Stimulated activated naive CD8-positive, alpha-beta T cell treated with anti-CD3 and anti-CD28 coated beads, Interleukin-15, Interleukin-2, amounts not matched to agents 100 U/mL and 50 U/mL, for 24 hours (primary cell): Measurements from ENCODE around the gene PAFAH2.
A peak's percentile ranks its signal among the peaks of the same experiment; 100 is the strongest.
"Not testable (repeated sequence)": the region's sequence is repeated elsewhere in the genome, so short reads cannot be mapped to it uniquely, and the experiment has no call there.

ENCODE experiments used
- ATAC-seq: fragments of 150-1000 bp; cut with Tn5 transposase; one replicate; pipeline ENCODE4 v1.10.0; 2021
- DNase-seq: peaks from one replicate; pipeline ENCODE4 v3.0.0; 2021

Gene PAFAH2

DNA sequence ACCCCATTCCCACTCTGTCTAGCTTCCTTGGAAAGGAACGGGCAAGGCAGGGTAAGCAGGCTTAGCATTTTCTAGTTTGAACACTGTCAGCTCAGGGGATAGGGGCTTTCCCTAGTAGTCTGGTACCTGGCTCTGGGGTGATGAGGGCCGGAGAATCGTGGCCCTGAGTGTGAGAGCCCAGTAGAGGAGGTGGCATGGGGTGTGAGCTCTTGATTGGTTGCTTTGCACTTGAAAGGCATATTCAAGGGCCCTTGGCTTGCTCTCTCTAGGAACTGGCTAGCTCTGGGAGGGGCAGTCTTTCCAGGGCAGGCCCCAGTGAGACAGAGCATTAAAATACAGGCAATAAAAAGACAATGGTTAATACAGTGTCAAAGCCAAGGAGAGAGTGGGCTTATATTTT, 13.0 kb upstream of the PAFAH2 start:
- ATAC-seq, result no peak
- no peak for DNase-seq

DNA sequence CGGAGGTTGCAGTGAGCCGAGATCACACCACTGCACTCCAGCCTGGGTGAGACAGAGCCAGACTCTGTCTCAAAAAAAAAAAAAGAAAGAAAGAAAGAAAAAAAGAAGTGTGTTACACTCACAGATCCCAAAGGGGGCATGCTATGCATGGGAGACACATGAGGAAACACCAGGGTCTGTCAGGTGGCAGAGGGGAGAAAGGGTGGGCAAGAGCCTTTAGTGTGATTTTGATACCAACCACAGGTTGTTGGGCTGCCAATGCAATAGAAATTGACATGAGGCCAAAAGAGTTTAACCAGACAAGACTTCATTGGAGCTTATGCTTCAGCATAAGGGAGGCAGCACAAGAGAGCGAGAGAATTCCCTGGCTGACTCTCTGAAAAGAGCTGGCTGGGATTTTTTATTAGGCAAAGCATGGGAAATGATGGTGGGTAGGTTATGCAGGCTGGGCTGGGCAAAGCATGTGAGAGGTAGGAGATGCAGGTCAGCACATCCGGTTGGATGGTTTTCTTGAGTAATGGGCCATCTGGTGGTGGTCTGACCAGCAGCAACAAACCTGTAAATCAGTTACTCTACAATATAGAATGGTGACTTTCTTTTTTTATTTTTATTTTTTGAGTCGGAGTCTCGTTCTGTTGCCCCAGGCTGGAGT, 12.1 kb upstream of the PAFAH2 start:
- no peak for DNase-seq
- ATAC-seq, result no peak

DNA sequence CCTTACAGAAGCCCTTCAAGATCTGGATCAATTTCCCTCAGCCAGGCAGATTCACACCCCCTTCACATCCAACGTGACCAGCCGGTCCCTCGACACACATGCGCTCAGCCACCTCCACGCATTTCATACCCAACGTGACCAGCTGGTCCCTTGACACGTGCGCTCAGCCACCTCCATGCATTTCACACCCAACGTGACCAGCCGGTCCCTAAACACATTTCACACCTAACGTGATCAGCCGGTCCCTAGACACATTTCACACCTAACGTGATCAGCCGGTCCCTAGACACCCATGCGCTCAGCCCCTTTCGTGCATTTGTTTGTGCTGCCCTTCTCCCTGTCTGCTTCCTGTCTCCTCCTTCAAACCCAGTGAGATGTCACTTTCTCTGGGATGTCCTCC, 8.8 kb upstream of the PAFAH2 start:
- DNase-seq (no peak), ATAC-seq (no peak)

DNA sequence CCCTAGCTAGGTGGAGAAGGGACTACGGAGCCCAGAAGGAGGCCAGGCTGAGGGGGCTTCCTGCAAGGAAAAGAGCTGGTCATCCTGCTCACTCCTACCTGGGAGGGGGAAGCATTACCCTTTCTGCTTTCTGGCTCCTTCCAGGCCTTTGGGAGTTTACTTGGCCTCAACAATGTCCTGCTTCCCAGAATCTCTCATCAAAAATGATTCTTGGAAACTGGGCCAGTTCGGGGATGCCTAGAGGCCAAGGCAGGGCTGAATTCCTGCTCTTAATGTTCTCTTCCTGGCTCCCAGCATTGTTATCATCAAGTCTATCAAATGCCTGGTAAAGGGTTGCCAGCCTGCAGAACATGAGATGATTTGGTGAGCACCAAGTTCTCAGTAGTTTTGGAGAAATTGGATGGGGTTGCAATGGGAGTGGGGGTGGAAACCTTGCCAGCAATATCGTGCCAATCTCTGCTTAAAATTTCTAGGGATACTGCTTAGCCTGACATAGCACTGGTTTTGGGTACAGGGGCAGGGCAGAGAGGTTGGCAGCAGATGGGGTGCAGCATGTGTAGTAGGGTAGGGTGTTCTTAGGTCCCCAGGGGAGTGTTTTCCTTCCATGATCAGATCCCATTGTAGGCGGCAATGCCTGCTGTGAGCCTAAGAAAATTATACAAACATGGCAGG, 7.7 kb upstream of the PAFAH2 start:
- DNase-seq (no peak), ATAC-seq (no peak)

DNA sequence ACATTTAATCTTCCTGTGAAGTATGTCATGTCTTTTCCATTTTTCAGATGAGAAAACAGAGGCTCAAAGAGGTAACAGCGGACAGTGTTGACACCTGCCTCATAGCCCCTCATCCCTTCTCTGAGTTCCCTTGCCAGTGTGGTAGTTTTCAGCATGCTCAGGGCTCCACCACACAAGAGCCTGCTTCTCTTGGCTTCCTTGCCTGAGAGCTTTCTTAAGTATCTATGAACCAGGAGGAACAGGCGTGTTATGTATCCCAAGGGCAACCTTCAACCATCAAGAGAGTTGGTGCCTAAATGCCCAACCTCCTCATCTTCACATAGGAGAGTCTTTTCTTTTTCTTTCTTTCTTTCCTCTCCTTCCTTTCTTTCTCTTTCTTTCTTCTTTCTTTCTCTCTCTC, 5.9 kb upstream of the PAFAH2 start:
- DNase-seq (no peak), ATAC-seq (no peak)

DNA sequence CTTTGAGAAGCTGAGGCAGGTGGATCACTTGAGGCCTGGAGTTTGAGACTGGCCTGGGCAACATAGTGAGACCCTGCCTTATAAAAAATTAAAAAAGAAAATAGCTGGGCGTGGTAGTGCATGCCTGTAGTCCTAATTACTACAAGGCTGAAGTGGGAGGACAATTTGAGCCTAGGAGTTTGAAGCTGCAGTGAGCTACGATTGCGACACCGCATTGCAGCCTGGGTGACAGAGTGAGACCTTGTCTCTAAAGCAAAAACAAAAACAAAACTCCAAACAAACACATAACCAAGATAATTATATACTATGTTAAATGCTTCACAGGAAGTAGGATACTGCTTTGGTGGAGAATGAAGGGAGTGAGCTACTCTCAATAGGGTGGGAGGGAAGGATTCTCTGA, 5.4 kb upstream of the PAFAH2 start:
- no peak for ATAC-seq
- DNase-seq, result no peak

DNA sequence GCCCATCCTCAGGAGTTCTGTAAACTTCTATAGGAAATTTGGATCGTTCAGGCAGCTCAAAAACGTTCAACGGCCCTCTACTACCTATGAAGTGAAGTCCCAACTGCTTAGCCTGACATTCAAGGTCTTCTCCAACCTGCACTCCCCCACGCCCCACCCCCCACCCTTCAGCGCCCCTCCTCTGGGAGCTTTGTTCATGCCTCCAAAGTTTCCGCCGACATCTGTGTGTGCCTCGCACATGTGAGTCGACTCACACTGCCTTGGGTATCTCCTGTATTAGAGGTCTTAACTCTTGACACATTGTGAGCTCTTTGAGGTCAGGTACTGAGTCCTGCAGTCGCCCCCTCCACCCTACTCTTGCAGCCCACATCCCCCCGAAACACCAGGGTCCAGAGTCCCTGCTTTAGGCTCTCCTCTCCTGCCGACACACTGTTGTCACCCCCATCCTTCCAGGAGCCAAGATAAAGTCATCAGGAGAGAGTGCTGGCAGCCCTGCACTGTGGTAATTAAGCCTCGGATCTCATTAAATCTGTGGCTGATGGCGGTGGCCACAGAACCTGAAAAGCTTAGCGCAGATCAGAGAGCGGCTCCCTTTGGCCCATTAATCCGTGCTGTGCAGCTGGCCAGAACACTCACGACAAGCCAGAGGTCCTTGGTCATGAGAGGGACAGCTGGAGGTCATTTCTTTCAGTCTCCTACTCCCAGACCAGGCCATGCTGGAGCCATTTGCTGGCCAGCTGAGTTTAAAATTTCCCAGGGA, 1.4 kb upstream of the PAFAH2 start:
- DNase-seq (no peak), ATAC-seq (no peak)

DNA sequence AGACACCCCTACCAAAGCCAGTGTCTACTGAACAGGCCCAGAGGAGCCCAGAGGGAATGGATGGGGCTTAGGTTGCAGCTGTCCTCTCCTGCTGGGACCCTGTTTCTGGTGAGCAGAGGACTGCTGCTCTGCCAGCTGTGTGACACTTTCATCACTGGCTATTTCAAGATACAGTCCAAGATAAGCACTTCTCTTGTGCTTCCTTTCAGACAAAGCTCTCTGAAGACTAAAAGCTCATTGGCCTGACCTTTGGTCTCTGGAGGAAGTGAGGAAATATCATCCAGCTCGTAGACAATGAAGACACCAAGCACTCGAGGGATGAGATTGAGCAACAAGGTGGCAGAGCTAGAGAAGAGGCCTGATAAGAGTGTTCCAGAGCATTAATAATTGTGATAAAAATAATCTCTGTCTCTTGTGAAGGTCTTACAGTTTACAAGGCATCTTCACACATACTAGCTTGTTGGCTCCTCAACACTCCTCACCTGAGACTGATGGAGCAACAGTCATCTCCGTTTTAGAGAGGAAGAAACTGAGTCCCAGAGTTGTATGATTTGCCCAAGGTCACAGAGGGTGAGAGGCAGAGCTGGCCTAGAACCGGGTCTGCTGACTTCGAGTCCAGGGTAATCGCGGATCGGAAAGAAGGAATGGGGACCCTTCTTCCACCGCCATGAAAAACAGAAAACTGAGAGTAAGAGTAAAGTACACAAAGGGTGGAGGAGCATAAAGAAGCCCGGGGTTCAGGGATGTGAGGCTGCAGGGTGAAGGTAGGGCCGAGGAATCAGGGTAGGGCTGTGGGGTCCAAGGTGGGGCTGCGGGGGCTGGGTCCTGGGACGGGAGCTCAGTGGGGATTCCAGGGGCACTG, 666 bp downstream of the PAFAH2 start:
- ATAC-seq, result peak; percentile 6
- no peak for DNase-seq

DNA sequence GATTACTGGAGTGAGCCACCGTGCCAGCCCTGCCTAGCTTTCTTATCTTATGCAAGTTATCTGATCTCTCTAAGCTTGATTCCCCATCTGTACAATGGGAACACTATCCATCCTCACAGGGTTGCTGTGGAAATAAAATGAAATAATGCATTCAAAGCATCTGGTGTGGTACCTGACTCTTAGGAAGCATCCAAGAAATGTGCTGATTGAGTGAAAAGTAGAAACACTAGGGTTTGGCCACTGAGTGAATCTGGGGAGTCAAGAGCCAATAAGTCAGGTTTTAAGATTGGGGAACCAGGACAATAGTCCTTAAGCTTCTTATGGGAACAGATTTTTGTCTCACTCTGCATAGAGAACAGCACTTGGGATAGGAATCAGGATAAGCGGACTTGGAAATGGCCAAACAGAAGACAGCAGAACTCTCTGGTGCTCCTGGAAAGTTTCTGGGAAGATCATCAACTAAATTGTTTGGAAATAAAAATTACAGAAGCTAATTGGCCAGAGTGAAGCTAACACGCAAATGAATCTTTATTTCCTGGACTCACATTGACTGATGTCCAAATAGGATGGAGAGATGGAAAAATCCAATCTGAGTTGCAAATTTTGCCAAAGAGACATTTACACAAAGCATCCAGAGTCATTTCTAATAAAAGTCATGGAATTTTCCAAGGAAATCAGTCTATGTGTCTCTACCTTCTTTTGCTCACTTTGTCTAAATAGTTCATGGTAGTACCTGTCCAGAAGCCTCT, 3.3 kb downstream of the PAFAH2 start:
- no peak for ATAC-seq
- DNase-seq, result no peak

DNA sequence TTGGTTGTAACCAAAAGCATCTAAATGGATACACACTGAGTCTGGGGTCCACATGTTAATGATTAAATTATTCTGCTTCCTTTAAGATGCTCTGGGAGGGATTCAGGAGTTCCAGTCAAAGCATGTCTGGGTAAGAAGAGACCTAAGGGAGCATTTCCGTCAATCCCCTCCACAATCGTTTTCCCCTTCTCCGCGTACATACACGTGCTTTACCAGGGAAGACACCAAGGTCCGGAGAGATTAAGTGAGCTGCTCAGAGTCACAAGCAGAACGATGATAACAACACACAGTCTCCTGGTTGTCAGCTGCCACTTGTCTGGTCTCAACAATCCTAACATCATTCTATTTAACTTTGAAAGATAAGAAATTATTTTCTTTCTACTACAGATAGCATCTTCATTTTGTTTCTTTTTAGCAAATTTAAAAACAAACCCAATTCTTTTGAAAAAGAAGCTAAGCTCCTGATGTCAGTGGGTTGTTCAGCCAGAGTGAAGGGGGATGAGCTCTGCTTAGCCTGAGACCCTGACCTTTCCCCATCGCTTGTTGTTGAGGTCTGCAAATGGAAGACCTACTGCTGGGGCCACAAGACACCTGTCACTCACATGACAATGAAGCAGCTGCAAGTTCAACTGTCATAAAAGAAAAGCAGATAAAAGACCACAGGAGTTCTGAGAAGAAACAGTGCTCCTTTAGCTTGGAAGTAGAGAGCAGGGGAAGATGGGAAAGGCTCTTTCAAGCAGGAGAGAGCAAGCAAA, 4.5 kb downstream of the PAFAH2 start:
- DNase-seq (no peak), ATAC-seq (no peak)

DNA sequence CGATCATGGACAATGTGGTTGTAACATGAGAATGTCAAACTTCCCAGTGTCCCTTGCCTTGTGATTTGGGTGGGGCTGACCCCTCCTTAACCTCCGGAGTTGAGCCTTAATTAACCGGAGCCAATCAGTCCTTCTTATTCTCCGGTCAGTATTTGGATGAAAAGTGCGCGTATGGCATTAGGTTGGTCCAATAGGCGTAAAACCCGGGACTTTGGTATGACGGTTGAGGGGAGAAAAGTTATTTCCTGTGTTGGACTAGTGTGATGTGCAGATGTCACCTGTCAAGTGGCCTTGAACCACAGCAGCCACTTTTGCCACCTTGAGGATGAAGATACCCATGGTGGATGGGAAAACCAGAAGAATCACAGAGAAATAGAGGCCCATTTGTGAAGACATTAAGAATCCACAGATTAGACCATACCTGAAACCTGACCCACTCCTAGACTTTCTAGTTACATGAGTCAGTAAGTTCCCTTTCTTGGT, 5.1 kb downstream of the PAFAH2 start:
- ATAC-seq (no peak), DNase-seq (no peak)

DNA sequence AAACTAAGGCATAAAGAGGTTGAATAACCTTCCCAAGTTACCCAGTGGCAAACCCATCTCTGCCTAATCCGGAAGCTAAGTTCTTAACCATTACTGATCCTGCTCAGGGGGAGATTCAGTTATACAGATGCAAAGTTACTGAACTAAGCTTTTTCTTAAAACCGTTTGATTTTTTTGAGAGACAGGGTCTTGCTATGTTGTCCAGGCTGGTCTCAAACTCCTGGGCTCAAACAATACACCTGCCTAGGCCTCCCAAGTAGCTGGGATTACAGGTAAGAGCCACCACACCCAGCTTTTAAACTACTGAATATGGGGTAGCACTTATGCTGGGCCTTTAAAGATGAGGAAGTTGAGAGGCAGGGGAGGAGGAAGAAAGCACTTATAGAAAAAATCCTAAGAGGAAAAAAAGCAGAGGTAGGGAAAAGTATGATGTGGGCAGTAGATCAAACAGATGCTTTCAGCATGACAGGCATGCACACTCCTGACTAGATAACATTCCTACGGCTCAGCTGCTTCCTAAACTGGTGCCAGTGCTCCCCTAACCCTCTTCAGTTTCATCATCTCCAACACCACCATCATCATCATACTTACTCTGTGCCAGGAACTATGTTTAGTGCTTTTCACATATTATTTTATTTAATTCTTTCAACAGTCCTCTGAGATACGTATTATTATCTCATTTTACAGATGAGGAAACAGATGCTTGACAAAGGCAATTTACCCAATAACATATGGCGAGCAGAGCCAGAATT, 5.8 kb downstream of the PAFAH2 start:
- ATAC-seq (no peak), DNase-seq (no peak)

DNA sequence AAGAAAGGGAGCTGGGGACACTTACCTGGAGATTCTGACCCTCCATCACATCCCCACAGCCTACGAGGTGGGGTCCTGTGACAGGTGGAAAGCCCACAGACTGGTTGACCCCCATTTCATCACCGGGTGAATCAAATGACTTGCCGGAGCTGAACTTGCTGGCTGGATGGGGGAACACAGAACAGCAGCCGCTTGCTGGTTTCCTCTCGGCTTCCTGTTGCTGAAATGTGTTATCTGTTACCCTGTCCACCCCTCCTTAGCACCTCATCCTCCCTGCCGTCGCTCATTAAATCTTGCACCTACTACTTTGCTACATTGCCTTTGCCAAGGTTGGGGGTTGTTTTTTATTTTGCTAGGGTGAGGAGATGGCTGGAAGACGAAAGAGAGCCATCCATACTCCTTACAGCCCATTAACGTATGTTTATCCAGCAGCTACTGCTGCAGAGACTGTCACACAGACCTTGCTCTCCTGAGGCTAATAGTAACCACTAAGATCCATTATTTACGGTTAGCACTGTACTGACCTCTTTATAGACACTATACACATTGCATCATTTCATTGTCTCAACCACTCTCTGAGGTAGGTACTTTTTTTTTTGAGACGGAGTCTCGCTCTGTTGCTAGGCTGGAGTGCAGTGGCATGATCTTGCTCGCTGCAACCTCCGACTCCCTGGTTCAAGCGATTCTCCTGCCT, 7.0 kb downstream of the PAFAH2 start:
- peak; percentile 43 for DNase-seq
- peak; percentile 75 for ATAC-seq

DNA sequence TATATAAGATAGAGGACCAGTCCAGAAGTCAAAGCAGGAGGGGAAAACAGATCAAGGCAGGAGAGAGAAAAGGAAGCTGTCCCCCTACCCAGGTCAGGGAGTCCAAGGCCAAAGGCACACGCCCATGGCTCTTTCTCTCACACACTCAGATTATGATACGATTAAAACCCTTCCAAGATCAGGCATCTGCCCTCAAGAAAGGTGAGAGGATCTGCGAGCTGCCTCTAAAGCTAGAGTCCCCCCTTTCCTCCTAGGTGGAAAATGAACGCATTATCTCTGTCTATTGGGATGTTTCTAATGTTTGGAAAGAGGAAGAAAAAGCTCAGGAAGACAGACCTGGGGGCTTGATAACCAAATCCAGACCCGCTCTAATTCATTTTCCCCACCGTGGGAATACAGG, 7.6 kb downstream of the PAFAH2 start:
- DNase-seq (no peak), ATAC-seq (no peak)

DNA sequence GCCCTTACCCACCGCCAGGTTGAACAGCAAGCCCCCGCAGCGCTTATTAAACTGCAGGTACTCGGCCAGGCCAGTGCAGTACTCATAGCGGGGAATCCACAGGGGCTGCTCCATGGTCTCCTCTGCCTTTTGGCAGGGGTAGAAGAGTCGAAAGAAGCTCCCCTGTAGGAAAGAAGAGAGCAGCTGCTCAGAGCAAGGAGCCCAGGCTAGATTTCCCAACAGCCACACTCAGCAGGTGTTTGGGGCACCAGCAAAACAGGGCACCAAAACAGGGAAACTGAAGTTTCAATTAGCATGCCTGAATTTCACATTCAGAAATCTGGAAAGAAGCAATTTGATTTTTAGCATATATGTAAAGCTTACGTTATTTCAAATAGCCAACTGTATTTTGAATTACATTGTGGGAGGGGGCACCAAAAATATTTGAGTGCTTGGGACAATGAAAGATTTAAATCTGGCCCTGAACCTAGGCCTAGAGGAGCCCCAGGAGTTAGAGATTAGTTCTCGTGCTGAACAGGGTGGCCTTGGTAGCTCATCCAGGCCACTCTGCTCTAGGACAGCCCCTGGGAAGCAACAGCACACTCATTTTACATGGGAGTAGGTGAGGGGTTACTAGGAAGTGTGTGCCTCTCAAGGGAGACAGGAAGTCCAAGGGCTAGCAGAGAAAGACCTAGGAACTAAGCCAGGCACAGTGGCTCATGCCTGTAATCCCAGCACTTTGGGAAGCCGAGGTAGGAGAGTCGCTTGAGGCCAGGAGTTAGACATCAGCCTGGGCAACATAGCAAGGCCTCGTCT, 8.2 kb downstream of the PAFAH2 start:
- ATAC-seq, result no peak

DNA sequence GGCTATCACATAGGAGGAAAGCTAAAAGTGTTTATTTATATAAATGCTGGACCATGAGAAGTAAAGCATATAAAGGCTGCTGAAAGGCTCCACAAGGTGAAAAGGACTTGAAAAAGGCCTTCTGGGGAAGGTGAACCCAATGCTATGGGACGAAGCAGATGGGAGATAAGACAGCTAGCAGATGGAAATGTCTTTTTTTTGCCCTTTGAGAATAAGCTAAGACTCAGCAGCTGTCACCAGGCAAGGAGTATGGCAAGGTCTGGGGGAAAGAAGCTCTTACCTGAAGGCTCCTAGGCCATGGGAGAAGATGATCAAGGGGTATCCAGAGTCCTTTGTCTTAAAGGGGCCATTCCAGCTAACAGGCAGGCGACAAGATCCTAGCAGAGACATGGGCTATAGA, 9.9 kb downstream of the PAFAH2 start:
- no peak for DNase-seq
- no peak for ATAC-seq

More for the DNA sequence above, 8.2 kb downstream of the PAFAH2 start:
- DNase-seq, result no peak

DNA sequence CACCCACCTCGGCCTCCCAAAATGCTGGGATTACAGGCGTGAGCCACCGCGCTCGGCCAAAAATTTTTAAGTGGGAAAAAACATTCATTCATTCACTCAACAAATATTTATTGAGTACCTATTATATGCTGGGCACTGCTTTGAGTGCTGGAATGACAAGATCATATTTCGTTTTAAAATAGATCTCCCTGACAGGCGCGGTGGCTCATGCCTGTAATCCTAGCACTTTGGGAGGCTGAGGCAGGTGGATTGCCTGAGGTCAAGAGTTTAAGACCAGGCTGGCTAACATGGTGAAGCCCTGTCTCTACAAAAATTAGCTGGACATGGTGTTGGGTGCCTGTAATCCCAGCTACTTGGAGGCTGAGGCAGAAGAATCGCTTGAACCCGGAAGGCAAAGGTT, 11.1 kb downstream of the PAFAH2 start:
- not testable (repeated sequence) for DNase-seq, ATAC-seq

DNA sequence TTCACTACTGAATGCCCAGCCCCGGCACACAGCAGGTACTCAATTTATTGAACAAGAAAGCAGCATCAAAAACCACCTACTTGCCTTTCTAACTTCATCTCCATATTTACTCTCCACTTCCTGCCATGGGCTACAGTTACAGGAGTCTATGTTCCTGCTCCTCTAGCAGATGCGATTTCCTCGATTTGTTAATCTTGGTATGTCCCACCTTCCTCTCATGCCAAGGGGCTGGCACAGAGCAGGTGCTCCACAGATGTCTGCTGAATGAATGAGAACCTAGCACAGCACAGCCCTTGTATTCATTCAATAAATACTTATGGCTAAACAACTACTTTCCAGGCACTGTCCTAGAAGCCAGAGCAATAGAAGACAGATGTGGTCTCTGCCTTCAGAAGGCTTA, 12.2 kb downstream of the PAFAH2 start:
- DNase-seq (no peak), ATAC-seq (no peak)

DNA sequence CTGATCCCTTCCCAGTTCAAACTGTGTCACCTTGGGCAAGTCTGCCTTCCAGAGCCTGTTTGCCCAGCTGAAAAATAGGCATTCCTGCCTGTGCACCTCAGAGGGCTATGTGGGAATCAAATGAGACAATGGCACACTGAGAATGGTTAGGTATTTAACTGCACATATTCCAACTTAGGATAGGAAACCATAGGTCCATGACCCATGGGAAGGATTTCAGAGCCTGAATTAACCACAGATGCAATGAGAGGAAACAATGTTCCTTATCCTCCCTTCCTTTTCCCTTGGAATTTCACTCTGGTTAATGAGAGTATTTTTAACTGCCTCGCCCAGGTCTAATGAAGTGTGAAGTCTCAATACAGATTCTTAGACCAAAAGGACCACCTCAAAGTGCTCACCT, 12.7 kb downstream of the PAFAH2 start:
- ATAC-seq (no peak), DNase-seq (no peak)
